H9 (cell line): ENCODE results near the gene DNAJA1. TPM values are rescaled to one million over a fixed set of nuclear protein-coding genes. Genes with fewer than 3 reads are reported as not detected.

ENCODE experiments used
- DNase-seq: peaks from one replicate; pipeline ENCODE4 v3.0.0-alpha.2; 2017
- H2AFZ ChIP-seq: one replicate; pipeline ENCODE4 v1.6.1; 2013; ENCODE audit warnings: mild to moderate bottlenecking, low read length, control low read depth, moderate library complexity
- H2AK5ac ChIP-seq: 2 replicates; pipeline ENCODE4 v1.6.1; 2013; ENCODE audit warnings: low read length, control low read depth, mixed read lengths; ENCODE audit not compliant: insufficient read length
- H2BK120ac ChIP-seq: one replicate; pipeline ENCODE4 v1.6.1; 2013; ENCODE audit warnings: low read depth, mild to moderate bottlenecking, low read length, control low read depth, inconsistent platforms; ENCODE audit not compliant: poor library complexity, severe bottlenecking
- H2BK12ac ChIP-seq: 2 replicates; pipeline ENCODE4 v1.6.1; 2013; ENCODE audit warnings: low read length, control low read depth, mixed read lengths, low read depth; ENCODE audit not compliant: insufficient read length
- H2BK15ac ChIP-seq: 2 replicates; pipeline ENCODE4 v1.6.1; 2013; ENCODE audit warnings: low read depth, low read length, control low read depth
- H2BK20ac ChIP-seq: one replicate; pipeline ENCODE4 v1.6.1; 2013; ENCODE audit warnings: low read depth, mild to moderate bottlenecking, low read length, control low read depth, inconsistent platforms; ENCODE audit not compliant: poor library complexity, severe bottlenecking
- H2BK5ac ChIP-seq: 2 replicates; pipeline ENCODE4 v1.6.1; 2013; ENCODE audit warnings: low read length, control low read depth, mixed read lengths; ENCODE audit not compliant: insufficient read length
- H3K14ac ChIP-seq: 2 replicates; pipeline ENCODE4 v1.6.1; 2013; ENCODE audit warnings: low read length, control low read depth; ENCODE audit not compliant: insufficient read depth
- H3K18ac ChIP-seq: 2 replicates; pipeline ENCODE4 v1.6.1; 2013; ENCODE audit warnings: low read depth, mild to moderate bottlenecking, mixed read lengths, low read length, control low read depth; ENCODE audit not compliant: insufficient read length
- H3K23ac ChIP-seq: 2 replicates; pipeline ENCODE4 v1.6.1; 2013; ENCODE audit warnings: low read length, control low read depth, mixed read lengths, low read depth; ENCODE audit not compliant: insufficient read length
- H3K23me2 ChIP-seq: 2 replicates; pipeline ENCODE4 v1.6.1; 2013; ENCODE audit warnings: low read depth, mild to moderate bottlenecking, mixed read lengths, low read length, control low read depth; ENCODE audit not compliant: insufficient read length, poor library complexity, severe bottlenecking
- H3K27ac ChIP-seq: 2 replicates; pipeline ENCODE4 v1.5.1; 2013; ENCODE audit warnings: low read length, control low read depth, mixed read lengths, low read depth; ENCODE audit not compliant: insufficient read length
- H3K27me3 ChIP-seq: 2 replicates; pipeline ENCODE4 v1.6.1; 2013; ENCODE audit warnings: low read length, control low read depth, inconsistent platforms; ENCODE audit not compliant: insufficient read depth
- H3K4ac ChIP-seq: 2 replicates; pipeline ENCODE4 v1.6.1; 2013; ENCODE audit warnings: low read depth, mild to moderate bottlenecking, control low read depth, inconsistent platforms, low read length, moderate library complexity
- H3K4me1 ChIP-seq: 2 replicates; pipeline ENCODE4 v1.6.1; 2013; ENCODE audit warnings: low read length, control low read depth, inconsistent platforms; ENCODE audit not compliant: insufficient read depth
- H3K4me2 ChIP-seq: 2 replicates; pipeline ENCODE4 v1.6.1; 2013; ENCODE audit warnings: low read length, control low read depth, mixed read lengths; ENCODE audit not compliant: insufficient read length, insufficient read depth
- H3K56ac ChIP-seq: 2 replicates; pipeline ENCODE4 v1.6.1; 2013; ENCODE audit warnings: low read depth, mild to moderate bottlenecking, mixed read lengths, low read length, control low read depth; ENCODE audit not compliant: insufficient read length
- H3K79me1 ChIP-seq: 2 replicates; pipeline ENCODE4 v1.6.1; 2013; ENCODE audit warnings: low read depth, mild to moderate bottlenecking, moderate library complexity, low read length, control low read depth, inconsistent platforms; ENCODE audit not compliant: insufficient read depth, poor library complexity, severe bottlenecking
- H3K79me2 ChIP-seq: 2 replicates; pipeline ENCODE4 v1.6.1; 2013; ENCODE audit warnings: low read length, control low read depth, inconsistent platforms; ENCODE audit not compliant: insufficient read depth
- H3K9ac ChIP-seq: 2 replicates; pipeline ENCODE4 v1.6.1; 2013; ENCODE audit warnings: low read length, control low read depth, mixed read lengths; ENCODE audit not compliant: insufficient read length; ENCODE audit errors: extremely low read depth
- H3K9me3 ChIP-seq: one replicate; pipeline ENCODE4 v1.6.1; 2013; ENCODE audit warnings: low read depth, low read length, inconsistent platforms; ENCODE audit not compliant: control insufficient read depth
- H3T11ph ChIP-seq: one replicate; pipeline ENCODE4 v1.6.1; 2013; ENCODE audit warnings: mild to moderate bottlenecking, low read length, control low read depth, inconsistent platforms
- H4K20me1 ChIP-seq: one replicate; pipeline ENCODE4 v1.6.1; 2013; ENCODE audit not compliant: control insufficient read depth, insufficient read length, insufficient read depth
- H4K5ac ChIP-seq: 2 replicates; pipeline ENCODE4 v1.6.1; 2013; ENCODE audit warnings: low read depth, mild to moderate bottlenecking, mixed read lengths, low read length, control low read depth; ENCODE audit not compliant: insufficient read length
- H4K8ac ChIP-seq: replicated peaks from 2 replicates; pipeline ENCODE4 v1.6.1; 2013; ENCODE audit warnings: low read length, control low read depth, mixed read lengths, low read depth; ENCODE audit not compliant: insufficient read length
- H4K91ac ChIP-seq: 2 replicates; pipeline ENCODE4 v1.6.1; 2013; ENCODE audit warnings: low read depth, mild to moderate bottlenecking, moderate library complexity, mixed read lengths, low read length, control low read depth; ENCODE audit not compliant: insufficient read length
- H3K27ac Mint-ChIP-seq, 3 experiments: 2 replicates in 2 of 3; 3 replicates in 1 of 3; pipeline ENCODE4 v1.8.0; 2020 to 2021; ENCODE audit warnings: mixed read lengths in 3 of 3, mild to moderate bottlenecking in 1 of 3, moderate library complexity in 1 of 3
- H3K27me3 Mint-ChIP-seq: 2 replicates; pipeline ENCODE4 v1.8.0; 2021; ENCODE audit warnings: low read depth, mild to moderate bottlenecking, moderate library complexity, mixed read lengths
- H3K36me3 Mint-ChIP-seq, 3 experiments: 2 replicates in 2 of 3; 3 replicates in 1 of 3; pipeline ENCODE4 v1.8.0; 2020 to 2021; ENCODE audit warnings: low read depth in 3 of 3, mixed read lengths in 3 of 3; ENCODE audit not compliant: insufficient read depth in 1 of 3
- H3K4me1 Mint-ChIP-seq, 2 experiments: 2 replicates each; pipeline ENCODE4 v1.8.0; 2020; ENCODE audit warnings: mixed read lengths in 2 of 2
- H3K4me3 Mint-ChIP-seq, 2 experiments: 2 replicates in 1 of 2; 3 replicates in 1 of 2; pipeline ENCODE4 v1.8.0; 2020 to 2021; ENCODE audit warnings: mild to moderate bottlenecking in 2 of 2, mixed read lengths in 2 of 2, moderate library complexity in 1 of 2
- H3K9me3 Mint-ChIP-seq, 2 experiments: 2 replicates in 1 of 2; 3 replicates in 1 of 2; pipeline ENCODE4 v1.8.0; 2020; ENCODE audit warnings: mild to moderate bottlenecking in 2 of 2, mixed read lengths in 2 of 2, moderate library complexity in 1 of 2
- CTCF ChIP-seq: fragments of 200-600 bp; sonication (generic); conservative IDR thresholded peaks from 3 replicates; pipeline ENCODE4 v1.8.0; 2021; ENCODE audit warnings: antibody characterized with exemption, mild to moderate bottlenecking
- WGBS: extraction: QIAGEN DNeasy Blood & Tissue Kit; methylation state at CpG from one replicate; pipeline ENCODE4 v1.1.7; 2013; ENCODE audit warnings: missing lambda C conversion rate, low lambda C conversion rate, mixed read lengths; ENCODE audit not compliant: insufficient read length; ENCODE audit errors: extremely low coverage; 5-methylcytosine and 5-hydroxymethylcytosine counted together
- total RNA-seq: library from RNA; stranded (reverse); gene quantifications from 2 replicates; pipeline ENCODE4 v1.2.1, GENCODE V29; 2021

Gene DNAJA1
- total RNA-seq, 1 experiment from 2014 or later, result 217 TPM

GRCh38 chr9:32991897-32992594 lies 33.0 kb upstream of the DNAJA1 start:
- H3K9me3 Mint-ChIP-seq, result no peaks in the 10 kb centered on the region
- peaks cover 2% of the 10 kb centered on the region; the same call in 1 of the 2 replicates for H3K79me2 ChIP-seq

More at GRCh38 chr9:32991897-32992594, 33.0 kb upstream of the DNAJA1 start:
- Histone ChIP-seq H2BK15ac (no peak overlapping the region), H2BK120ac (no peak overlapping the region), H3K9ac (no peak overlapping the region), H3K4me2 (no peak overlapping the region), H2AK5ac (no peak overlapping the region), H3K4ac (no peak overlapping the region), H3K27me3 (no peaks in the 10 kb centered on the region), H4K5ac (no peak overlapping the region), H3K27ac (no peak overlapping the region), H4K8ac (no peak overlapping the region), H4K91ac (no peak overlapping the region), H3K4me1 (no peaks in the 10 kb centered on the region), H3K9me3 (no peaks in the 10 kb centered on the region), H3T11ph (no peak overlapping the region), H3K18ac (no peak overlapping the region), H2BK12ac (no peak overlapping the region), H3K23me2 (no peaks in the 10 kb centered on the region), H3K56ac (no peak overlapping the region), H3K23ac (no peak overlapping the region), H2BK5ac (no peak overlapping the region), H2AFZ (no peak overlapping the region), H2BK20ac (no peak overlapping the region), H4K20me1 (no peaks in the 10 kb centered on the region), H3K79me1 (peaks cover 2% of the 10 kb centered on the region), H3K14ac (no peak overlapping the region)
- no peak for DNase-seq
- peak overlapping the region in 1 of 3 experiments; percentile 19; a peak in 1 of 7 replicates for H3K27ac Mint-ChIP-seq
- no CpG with 5 or more reads among the region's 6 CpGs for WGBS
- peaks cover 26 to 53% (median 37%) of the 10 kb centered on the region in 3 experiments; a peak in 6 of 7 replicates for H3K36me3 Mint-ChIP-seq
- no peak for TF ChIP-seq CTCF
- H3K27me3 Mint-ChIP-seq, result no peaks in the 10 kb centered on the region
- no peaks in the 10 kb centered on the region for H3K4me1 Mint-ChIP-seq
- H3K4me3 Mint-ChIP-seq, result no peak overlapping the region
